ENCODE data around the gene BCO1.

The BCO1 gene

GRCh38 chr16:81278526-81278925 lies 40.0 kb downstream of the BCO1 start:
- DNase-seq: no peak

- DNase-seq: no peak
These were observed 40.9 kb downstream of the BCO1 start for GRCh38 chr16:81279392-81279791.

GRCh38 chr16:81280393-81280792 lies 41.9 kb downstream of the BCO1 start:
- no peak for DNase-seq

GRCh38 chr16:81283044-81283443 lies 44.6 kb downstream of the BCO1 start:
- DNase-seq: no peak

GRCh38 chr16:81284995-81285600 lies 46.6 kb downstream of the BCO1 start:
- no peak for DNase-seq

DNA sequence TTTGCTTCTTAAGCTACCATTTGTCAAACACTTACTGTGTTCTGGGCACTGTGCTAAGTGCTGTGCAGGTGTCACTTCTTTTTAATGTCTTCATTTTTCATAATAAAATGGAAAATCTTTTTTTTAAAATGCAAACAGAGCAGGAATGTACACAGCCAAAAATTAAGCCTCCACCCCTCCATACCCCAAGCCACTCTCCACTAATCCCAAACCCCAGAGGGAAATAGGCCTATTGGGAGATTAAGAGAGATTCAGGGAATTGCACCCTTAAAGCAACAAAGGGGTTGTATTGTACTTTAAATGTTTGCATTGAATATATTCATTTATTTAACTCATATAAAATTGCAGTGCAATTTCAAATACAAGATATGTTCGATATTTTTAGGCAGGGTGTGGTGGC lies 47.7 kb downstream of the BCO1 start:
- no peak for DNase-seq

DNA sequence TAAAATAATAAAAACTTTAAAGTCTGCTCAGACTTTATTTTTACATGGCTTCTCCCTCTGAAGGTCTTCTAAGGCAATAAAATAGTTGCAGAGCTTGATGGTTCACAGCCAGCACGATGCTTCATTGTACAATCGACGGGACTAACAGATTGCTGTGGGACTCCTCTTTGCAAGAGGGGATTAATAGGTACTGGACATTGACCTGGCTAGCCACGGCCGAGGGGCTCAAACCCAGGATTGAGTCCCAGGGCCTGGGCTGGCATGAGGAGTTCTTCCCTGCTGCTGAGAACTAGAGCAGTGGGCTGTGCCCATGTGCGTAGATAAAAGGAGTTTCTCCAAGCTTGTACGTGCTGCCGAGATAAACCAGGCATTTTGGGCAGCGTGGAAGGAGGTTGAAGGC lies 52.6 kb downstream of the BCO1 start:
- DNase-seq: no peak

- DNase-seq: no peak
These were observed 54.4 kb downstream of the BCO1 start for GRCh38 chr16:81292936-81293335.

- DNase-seq: no peak
These were observed 55.7 kb downstream of the BCO1 start for GRCh38 chr16:81293909-81294802.

DNA sequence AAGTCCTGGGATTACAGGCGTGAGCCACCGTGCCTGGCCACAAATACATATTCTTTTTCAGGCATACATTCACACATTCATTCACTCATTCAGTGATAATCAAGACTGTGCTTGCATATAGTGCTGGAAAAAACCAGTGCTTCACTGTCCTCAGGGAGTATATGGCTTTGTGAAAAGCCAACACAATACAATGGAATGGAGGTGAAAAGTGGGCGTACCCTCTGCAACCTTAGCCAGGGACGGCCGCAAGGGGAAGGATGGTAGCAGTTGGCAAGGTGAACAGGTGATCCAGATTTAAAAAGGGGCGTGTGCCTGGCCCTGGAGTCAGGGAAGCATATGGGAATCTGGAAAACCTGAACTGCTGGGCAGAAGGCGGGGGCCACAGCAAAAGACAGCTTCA lies 58.1 kb downstream of the BCO1 start:
- DNase-seq: no peak

- no peak for DNase-seq
These were observed 69.3 kb downstream of the BCO1 start for GRCh38 chr16:81307770-81308169.

DNA sequence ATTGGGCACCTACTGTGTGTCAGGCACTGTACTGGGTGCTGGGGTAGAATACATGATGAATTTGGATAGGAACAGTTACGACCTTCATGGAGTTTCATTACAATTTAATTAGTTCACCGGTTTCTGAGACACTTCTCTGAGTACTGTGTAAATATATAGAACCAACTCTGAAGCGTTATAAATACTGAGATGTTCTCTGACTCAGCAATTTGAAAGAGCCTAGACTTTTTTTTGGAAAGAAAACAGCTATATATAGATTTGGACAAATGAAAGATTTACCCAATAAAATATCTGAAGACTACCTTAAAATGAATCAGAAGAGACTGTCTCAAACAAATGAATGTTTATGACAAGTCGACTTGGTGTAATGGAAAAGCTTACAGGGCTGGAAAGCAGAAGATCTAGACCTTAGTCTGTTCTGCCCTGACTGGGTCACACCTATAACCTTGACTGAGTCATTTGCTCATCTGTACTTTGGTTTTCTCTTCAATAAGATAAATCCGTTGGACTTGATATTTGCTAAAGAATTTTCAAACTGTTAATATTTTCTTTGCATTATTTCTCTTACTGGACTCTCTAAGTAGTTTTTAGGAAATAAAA lies 71.7 kb downstream of the BCO1 start:
- no peak for DNase-seq

GRCh38 chr16:81311762-81312161 lies 73.3 kb downstream of the BCO1 start:
- no peak for DNase-seq

DNA sequence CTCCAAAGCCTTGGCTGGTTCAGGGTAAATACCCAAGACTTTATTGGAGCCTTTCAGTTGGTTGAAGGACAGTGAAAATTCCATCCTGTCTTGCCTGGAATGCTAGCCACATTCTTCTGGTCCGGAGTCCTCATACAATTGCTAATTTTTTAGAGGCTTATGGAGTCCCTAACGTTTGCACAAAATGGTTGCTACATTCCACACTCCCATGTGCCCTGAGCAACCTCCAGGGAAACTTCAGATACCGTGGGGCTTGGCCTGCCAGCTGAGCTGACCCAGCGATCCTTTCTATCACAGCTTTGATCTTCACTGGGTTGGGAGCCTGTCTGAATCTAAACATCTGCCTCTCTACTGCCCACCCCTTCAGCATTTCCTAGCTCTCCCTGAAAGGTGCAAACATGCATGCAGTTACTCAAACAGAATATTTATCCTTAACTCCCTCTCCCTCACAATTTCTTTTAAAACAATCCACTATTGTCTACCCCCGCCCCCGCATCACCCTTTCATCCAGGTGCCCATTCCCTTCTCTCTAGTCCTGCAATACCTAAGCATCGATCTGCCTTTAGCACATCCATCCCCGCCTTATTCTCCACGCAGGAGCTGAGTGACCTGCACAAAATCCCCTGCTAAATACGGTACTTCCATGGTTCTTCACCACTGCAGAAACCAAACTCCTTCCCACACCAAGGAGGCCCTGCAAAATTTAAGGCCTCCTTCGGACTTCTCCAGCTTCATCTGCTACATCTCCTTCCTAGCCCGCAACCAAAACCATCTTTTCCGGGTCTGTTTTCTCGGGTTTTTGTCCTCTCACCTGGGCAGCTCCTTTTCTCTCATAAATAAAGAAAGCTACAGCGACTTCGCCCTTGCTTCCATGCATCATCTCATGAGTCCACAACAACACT lies 75.5 kb downstream of the BCO1 start:
- DNase-seq: no peak

GRCh38 chr16:81314603-81315270 lies 76.2 kb downstream of the BCO1 start, which contains the start of gene GAN:
Gene GAN, plus strand, starts transcription at chr16:81314962. Its CDS starts 152 bp downstream, at chr16:81315114.
- DNase-seq: peak; percentile 49 to 82

DNA sequence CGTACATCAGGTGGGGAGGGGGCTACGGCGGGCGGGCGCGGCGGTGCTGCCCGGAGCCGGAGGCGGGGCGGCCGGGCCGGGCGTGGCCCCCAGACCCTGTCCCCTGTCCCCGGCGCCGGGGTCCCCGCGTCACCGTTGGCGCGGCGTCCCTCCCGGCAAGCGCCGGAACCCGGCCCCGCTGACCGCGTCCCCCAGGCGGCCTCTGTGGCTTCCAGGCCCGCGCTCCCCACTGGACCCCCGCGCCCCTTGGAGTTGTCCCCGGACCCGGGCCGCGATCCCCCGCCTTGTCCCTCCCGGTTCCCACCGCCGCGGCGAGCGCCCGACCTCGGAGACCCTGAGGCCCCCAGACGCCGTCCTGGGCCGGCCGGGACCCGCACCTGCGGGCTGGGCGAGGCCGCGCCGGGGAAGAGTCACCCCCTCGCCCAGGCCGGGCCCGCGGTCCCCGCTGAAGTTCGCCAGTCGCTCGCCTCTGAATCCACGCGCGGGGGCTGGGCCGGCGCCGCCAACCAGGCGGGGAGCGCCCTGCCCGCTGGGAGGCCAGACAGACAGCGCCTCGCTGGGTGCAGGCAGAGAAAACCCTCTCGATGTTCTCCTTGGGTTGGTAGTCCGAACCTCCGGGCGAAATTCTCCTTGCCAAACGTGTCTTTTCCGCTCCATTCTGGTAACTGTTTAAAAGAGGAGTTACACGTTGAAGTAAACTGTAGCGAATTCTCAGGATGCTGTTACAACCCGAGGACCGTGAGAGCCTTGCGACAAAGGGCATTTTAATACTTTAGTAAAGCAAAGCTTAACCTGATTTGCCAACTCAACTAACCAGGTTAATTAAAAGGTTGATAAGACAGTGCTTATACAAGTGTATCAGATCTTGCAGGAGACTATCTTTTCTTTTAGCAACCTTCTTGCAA lies 77.0 kb downstream of the BCO1 start:
- no peak for DNase-seq

DNA sequence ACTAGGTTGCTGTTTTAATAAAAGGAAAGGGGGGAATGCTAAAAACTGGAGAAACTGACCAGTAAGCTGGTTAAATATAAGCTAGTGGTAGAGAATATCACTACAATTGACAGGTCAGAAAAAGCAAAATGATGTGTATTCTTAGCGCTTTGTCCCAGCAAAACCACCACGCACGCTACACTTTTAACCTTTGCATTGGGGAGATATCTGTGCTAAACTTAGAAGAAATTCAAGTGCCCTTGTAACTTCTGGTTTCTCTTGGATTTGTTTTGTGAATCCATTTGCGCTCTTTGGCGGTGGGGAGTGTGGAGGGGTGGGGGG lies 77.6 kb downstream of the BCO1 start:
- no peak for DNase-seq

- DNase-seq: no peak
These were observed 80.2 kb downstream of the BCO1 start for GRCh38 chr16:81318711-81319110.

- DNase-seq: no peak
These were observed 80.9 kb downstream of the BCO1 start for GRCh38 chr16:81319221-81319912.

- no peak for DNase-seq
These were observed 82.5 kb downstream of the BCO1 start for GRCh38 chr16:81321039-81321438.

- DNase-seq: no peak
These were observed 83.0 kb downstream of the BCO1 start for GRCh38 chr16:81321536-81321935.

Data from NCI-H187 (cell line).